Esophagus muscularis mucosa (tissue), 4 donors: ENCODE data around the gene TMCC1.

Experiments
- CTCF ChIP-seq, 3 experiments: fragments of 200-600 bp in 2 of 3; fragments of 450-650 bp in 1 of 3; sonication (generic) in 2 of 3; IDR thresholded peaks; one replicate each; pipeline ENCODE4 v1.5.1; 2017 to 2019; ENCODE audit warnings: antibody characterized with exemption in 3 of 3, mild to moderate bottlenecking in 2 of 3, moderate library complexity in 1 of 3
- EP300 ChIP-seq: sonication (generic); formaldehyde crosslinking; IDR thresholded peaks from one replicate; pipeline ENCODE4 v1.6.1; 2017; ENCODE audit warnings: antibody characterized with exemption
- POLR2A ChIP-seq: fragments of 450-650 bp; IDR thresholded peaks from one replicate; pipeline ENCODE4 v1.6.1; 2017; ENCODE audit warnings: antibody characterized with exemption, moderate library complexity, mild to moderate bottlenecking, low read depth
- POLR2AphosphoS5 ChIP-seq, 2 donors: sonication (generic); formaldehyde crosslinking; IDR thresholded peaks; one replicate each; pipeline ENCODE4 v1.6.1; 2017; ENCODE audit warnings: antibody characterized with exemption in 2 of 2

GRCh38 chr3:129661766-129662165 is 231.7 kb downstream of the TMCC1 start:
- TF ChIP-seq POLR2AphosphoS5 (IDR thresholded peaks at IDR 0.05): no peak
- no peak for TF ChIP-seq CTCF (IDR thresholded peaks at IDR 0.05)
- TF ChIP-seq POLR2A: no peak
- TF ChIP-seq EP300: no peak
